Mucosa of rectum (tissue), 2 donors: Measurements from ENCODE around the gene CERT1.

Experiments used
- H3K27ac ChIP-seq, 2 donors: one replicate each; pipeline ENCODE4 v1.7.0; 2013; ENCODE audit warnings: inconsistent platforms in 2 of 2, low read depth in 2 of 2, low read length in 2 of 2
- H3K27me3 ChIP-seq, 2 donors: one replicate each; pipeline ENCODE4 v1.7.0; 2013; ENCODE audit warnings: low read length in 2 of 2; ENCODE audit not compliant: control insufficient read depth in 2 of 2, insufficient read depth in 2 of 2
- H3K36me3 ChIP-seq, 2 donors: one replicate each; pipeline ENCODE4 v1.7.0; 2013; ENCODE audit warnings: low read length in 2 of 2; ENCODE audit not compliant: control insufficient read depth in 2 of 2, insufficient read depth in 2 of 2
- H3K4me1 ChIP-seq, 2 donors: one replicate each; pipeline ENCODE4 v1.7.0; 2013; ENCODE audit warnings: low read length in 2 of 2, mild to moderate bottlenecking in 1 of 2; ENCODE audit not compliant: control insufficient read depth in 2 of 2, insufficient read depth in 2 of 2
- H3K4me3 ChIP-seq, 2 donors: one replicate each; pipeline ENCODE4 v1.7.0; 2013; ENCODE audit warnings: low read length in 2 of 2
- H3K9ac ChIP-seq, 2 donors: one replicate each; pipeline ENCODE4 v1.7.0; 2013; ENCODE audit warnings: low read length in 2 of 2, low read depth in 1 of 2, mild to moderate bottlenecking in 1 of 2
- H3K9me3 ChIP-seq, 2 donors: one replicate each; pipeline ENCODE4 v1.7.0; 2013; ENCODE audit warnings: low read length in 2 of 2; ENCODE audit not compliant: control insufficient read depth in 2 of 2
- donor health status: healthy.
- donor health status: Normal muscosa, but diverticular disease.

Gene CERT1

GRCh38 chr5:75364571-75365280 is 146.7 kb downstream of the CERT1 start:
- no peak overlapping the region for H3K4me3 ChIP-seq
- no peaks in the 10 kb centered on the region for H3K27me3 ChIP-seq
- no peak overlapping the region for H3K9ac ChIP-seq
- peaks cover 4 to 9% of the 10 kb centered on the region in 2 donors for H3K4me1 ChIP-seq
- H3K36me3 ChIP-seq: peaks cover 19 to 23% of the 10 kb centered on the region in 2 donors
- no peaks in the 10 kb centered on the region for H3K9me3 ChIP-seq
- no peak overlapping the region for H3K27ac ChIP-seq

DNA sequence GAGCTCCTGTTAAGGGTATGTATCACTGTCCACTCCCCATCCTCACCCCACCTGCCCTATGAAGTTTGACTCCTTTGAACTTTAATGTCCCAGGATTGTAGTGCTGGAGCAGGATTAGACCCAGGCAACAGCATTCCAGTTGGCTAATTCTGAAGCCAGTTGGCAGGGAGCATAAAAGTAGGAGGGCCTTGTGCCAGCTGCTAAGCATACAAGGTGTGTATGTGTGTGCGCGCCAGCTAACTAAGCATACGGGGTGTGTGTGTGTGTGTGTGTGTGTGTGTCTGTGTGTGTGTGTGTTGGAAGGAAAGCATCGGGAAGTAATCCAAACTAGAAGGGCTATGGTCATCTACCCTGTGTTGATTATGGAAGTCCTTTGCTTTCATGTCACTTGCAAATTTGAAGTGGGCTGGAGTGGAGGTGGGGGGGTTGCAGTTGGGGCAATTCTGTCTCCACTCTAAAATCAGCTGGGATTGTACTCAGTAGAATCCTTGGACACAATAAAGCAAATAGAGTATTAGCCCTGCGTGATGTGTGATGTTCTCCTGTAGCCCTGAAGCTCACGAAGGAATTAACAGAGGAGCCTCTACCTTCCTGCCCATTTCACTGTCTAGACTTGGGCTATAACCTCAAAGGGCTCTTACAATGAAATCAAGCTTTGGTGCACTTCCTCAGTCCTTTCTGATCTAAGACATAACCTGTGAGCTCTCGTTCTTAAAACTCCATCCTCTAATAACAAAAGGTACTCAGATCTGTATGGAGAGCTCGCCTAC is 147.5 kb downstream of the CERT1 start:
- Histone ChIP-seq H3K9me3 (no peaks in the 10 kb centered on the region), H3K27me3 (no peaks in the 10 kb centered on the region), H3K4me1 (peaks cover 4 to 9% of the 10 kb centered on the region in 2 donors), H3K27ac (no peak overlapping the region), H3K36me3 (peaks cover 27 to 31% of the 10 kb centered on the region in 2 donors), H3K4me3 (no peak overlapping the region), H3K9ac (no peak overlapping the region)

GRCh38 chr5:75363111-75363510 is 148.3 kb downstream of the CERT1 start:
- no peaks in the 10 kb centered on the region for H3K27me3 ChIP-seq
- peaks cover 35 to 36% of the 10 kb centered on the region in 2 donors for H3K36me3 ChIP-seq
- peak overlapping the region in 1 of 2 donors; percentile 16 for H3K27ac ChIP-seq
- H3K4me3 ChIP-seq: no peak overlapping the region
- no peak overlapping the region for H3K9ac ChIP-seq
- H3K4me1 ChIP-seq: peaks cover 4 to 9% of the 10 kb centered on the region in 2 donors
- H3K9me3 ChIP-seq: no peaks in the 10 kb centered on the region

- H3K9ac ChIP-seq: no peak overlapping the region
- H3K4me1 ChIP-seq: peaks cover 4 to 9% of the 10 kb centered on the region in 2 donors
- H3K27me3 ChIP-seq: no peaks in the 10 kb centered on the region
- H3K36me3 ChIP-seq: peaks cover 38 to 40% of the 10 kb centered on the region in 2 donors
- H3K4me3 ChIP-seq: no peak overlapping the region
- no peaks in the 10 kb centered on the region for H3K9me3 ChIP-seq
- no peak overlapping the region for H3K27ac ChIP-seq
Observed at GRCh38 chr5:75362474-75362975, 148.9 kb downstream of the CERT1 start.

DNA sequence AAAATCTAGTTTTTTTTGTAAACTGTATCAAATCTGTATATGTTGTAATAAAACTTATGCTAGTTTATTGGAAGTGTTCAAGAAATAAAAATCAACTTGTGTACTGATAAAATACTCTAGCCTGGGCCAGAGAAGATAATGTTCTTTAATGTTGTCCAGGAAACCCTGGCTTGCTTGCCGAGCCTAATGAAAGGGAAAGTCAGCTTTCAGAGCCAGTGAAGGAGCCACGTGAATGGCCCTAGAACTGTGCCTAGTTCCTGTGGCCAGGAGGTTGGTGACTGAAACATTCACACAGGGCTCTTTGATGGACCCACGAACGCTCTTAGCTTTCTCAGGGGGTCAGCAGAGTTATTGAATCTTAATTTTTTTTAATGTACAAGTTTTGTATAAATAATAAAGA is 150.1 kb downstream of the CERT1 start:
- Histone ChIP-seq H3K27me3 (no peaks in the 10 kb centered on the region), H3K4me3 (no peak overlapping the region), H3K9me3 (no peaks in the 10 kb centered on the region), H3K36me3 (peaks cover 48 to 52% of the 10 kb centered on the region in 2 donors), H3K27ac (no peak overlapping the region), H3K9ac (no peak overlapping the region), H3K4me1 (peaks cover 4 to 9% of the 10 kb centered on the region in 2 donors)

DNA sequence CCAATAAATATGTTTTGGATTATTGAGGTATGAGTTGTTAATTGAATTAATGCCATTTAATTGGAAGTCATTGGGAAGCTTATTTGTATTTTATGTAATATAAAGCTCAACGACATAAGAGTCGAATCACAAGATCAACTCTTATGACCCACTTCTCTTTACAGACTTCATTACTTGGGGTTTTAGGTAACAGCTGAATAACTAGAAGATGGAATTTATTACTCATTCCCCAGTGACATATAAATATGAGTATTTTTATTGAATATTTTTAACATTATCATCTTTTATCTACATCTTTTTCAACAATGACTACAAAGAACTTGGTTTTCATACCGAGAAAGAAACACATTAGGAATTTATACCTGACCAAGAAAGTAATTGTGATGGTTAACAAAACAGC is 153.3 kb downstream of the CERT1 start:
- no peak overlapping the region for H3K4me3 ChIP-seq

DNA sequence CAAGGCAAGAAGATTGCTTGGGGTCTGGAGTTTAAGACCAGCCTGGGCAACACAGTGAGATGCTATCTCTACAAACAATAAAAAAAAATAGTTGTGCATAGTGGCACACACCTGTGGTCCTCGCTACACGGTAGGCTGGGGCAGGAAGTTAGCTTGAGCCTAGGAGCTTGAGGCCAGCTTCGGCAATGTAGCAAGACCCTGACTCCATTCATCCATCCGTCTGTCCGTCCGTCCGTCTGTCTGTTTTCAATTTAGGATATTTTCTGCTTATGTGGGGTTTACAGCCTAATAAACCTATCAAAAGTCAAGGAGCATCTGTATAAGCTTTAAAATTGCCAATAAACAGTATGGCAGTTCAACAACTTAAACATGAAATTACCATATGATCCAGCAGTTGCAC is 154.7 kb downstream of the CERT1 start:
- Histone ChIP-seq H3K27ac (no peak overlapping the region), H3K27me3 (no peaks in the 10 kb centered on the region), H3K9ac (no peak overlapping the region), H3K4me3 (no peak overlapping the region), H3K4me1 (no peaks in the 10 kb centered on the region), H3K9me3 (no peaks in the 10 kb centered on the region), H3K36me3 (peaks cover 72 to 76% of the 10 kb centered on the region in 2 donors)

More for the DNA sequence above, 153.3 kb downstream of the CERT1 start:
- Histone ChIP-seq H3K36me3 (peaks cover 69% of the 10 kb centered on the region in 2 donors), H3K27me3 (no peaks in the 10 kb centered on the region), H3K4me1 (peaks cover 2 to 8% of the 10 kb centered on the region in 2 donors), H3K27ac (no peak overlapping the region), H3K9me3 (no peaks in the 10 kb centered on the region), H3K9ac (no peak overlapping the region)

GRCh38 chr5:75355236-75355635 is 156.2 kb downstream of the CERT1 start:
- Histone ChIP-seq H3K36me3 (peaks cover 76 to 78% of the 10 kb centered on the region in 2 donors), H3K9ac (no peak overlapping the region), H3K9me3 (no peaks in the 10 kb centered on the region), H3K4me1 (no peaks in the 10 kb centered on the region), H3K27ac (no peak overlapping the region), H3K27me3 (no peaks in the 10 kb centered on the region), H3K4me3 (no peak overlapping the region)

DNA sequence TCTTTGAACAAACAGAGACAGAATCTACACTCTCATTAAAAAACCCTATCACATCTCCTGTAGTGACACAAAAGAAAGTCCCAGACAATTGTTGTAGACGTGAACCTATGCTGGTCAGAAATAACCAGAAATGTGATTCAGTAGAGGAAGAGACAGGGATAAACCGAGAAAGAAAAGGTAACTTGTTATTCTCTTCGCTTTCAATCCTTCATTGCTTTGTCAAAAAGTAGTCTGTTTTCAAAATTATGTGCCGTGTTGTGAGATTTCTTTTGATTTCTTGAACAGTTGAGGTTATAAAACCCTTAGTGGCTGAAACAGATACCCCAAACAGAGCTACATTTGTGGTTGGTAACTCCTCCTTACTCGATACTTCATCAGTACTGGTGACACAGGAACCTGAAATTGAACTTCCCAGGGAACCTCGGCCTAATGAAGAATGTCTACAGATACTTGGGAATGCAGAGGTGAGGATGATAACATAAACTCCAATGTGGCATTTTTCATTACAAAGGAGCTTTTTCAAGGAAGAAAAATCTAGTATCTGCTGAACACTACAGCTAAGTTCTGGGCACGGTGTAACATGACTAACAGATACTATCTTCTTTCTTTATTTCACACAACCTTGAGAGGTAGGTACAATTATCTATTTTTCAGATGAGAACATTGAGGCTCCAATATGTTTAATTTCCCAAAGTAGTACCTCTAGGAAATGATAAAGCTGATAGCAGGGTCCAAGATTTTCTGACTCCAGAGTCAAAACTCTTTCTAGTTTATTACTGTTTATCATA is 160.1 kb downstream of the CERT1 start:
- H3K4me1 ChIP-seq: no peaks in the 10 kb centered on the region
- H3K4me3 ChIP-seq: no peak overlapping the region
- H3K9me3 ChIP-seq: no peaks in the 10 kb centered on the region
- H3K27me3 ChIP-seq: no peaks in the 10 kb centered on the region
- no peak overlapping the region for H3K9ac ChIP-seq
- no peak overlapping the region for H3K27ac ChIP-seq
- H3K36me3 ChIP-seq: peaks cover 69 to 74% of the 10 kb centered on the region in 2 donors
